Skeletal muscle tissue (tissue), 4 donors: ENCODE measurements around the gene TARS2. TPM values are rescaled to one million over a fixed set of nuclear protein-coding genes. Genes with fewer than 3 reads are reported as not detected.

Source experiments
- H3K27ac ChIP-seq: one replicate; pipeline ENCODE4 v1.7.0; 2013; ENCODE audit warnings: mild to moderate bottlenecking, low read depth, low read length, inconsistent platforms
- H3K27me3 ChIP-seq, 3 donors: one replicate each; pipeline ENCODE4 v1.7.0; 2013; ENCODE audit warnings: low read length in 3 of 3; ENCODE audit not compliant: control insufficient read depth in 3 of 3, insufficient read depth in 3 of 3
- H3K36me3 ChIP-seq, 3 donors: one replicate each; pipeline ENCODE4 v1.7.0; 2013; ENCODE audit warnings: low read length in 3 of 3; ENCODE audit not compliant: control insufficient read depth in 3 of 3, insufficient read depth in 3 of 3
- H3K4me1 ChIP-seq, 3 donors: one replicate each; pipeline ENCODE4 v1.7.0; 2013; ENCODE audit warnings: low read length in 3 of 3, mild to moderate bottlenecking in 3 of 3; ENCODE audit not compliant: control insufficient read depth in 3 of 3, insufficient read depth in 3 of 3
- H3K4me3 ChIP-seq, 3 donors: one replicate each; pipeline ENCODE4 v1.7.0; 2013; ENCODE audit warnings: low read length in 3 of 3
- H3K9ac ChIP-seq, 3 donors: one replicate each; pipeline ENCODE4 v1.7.0; 2013; ENCODE audit warnings: low read length in 3 of 3, mild to moderate bottlenecking in 3 of 3, moderate library complexity in 2 of 3, low read depth in 1 of 3
- H3K9me3 ChIP-seq, 3 donors: one replicate each; pipeline ENCODE4 v1.7.0; 2013; ENCODE audit warnings: low read length in 3 of 3; ENCODE audit not compliant: control insufficient read depth in 3 of 3
- total RNA-seq: library from RNA; depleted of rRNA; stranded (reverse); fragments of >200 nt; gene quantifications from one replicate; pipeline ENCODE4 v1.2.3, GENCODE V29; 2014
- donor health status: Osteomylitis.

Gene TARS2
- total RNA-seq, 1 donor from 2014 or later = 21.4 TPM

DNA sequence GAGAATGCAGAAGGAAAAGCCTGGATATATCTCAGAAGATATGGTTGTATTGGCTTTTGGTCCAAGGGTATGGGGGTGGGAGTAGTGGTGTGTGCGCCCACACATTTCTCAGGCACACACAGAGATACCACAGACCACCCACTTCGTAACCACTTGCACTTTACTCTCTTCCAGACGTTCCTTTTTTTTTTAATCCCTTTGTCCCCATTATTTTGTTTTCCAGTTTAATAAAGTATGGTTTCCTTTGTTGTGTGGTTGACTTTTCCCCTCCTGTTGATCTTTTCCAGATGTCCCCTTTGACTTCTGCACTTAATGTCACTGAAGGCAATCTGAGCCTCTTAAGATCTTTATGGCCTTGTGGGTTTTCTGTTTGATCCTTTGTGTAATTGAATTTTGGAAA is 10.5 kb upstream of the TARS2 start:
- H3K4me3 ChIP-seq = no peak overlapping the region
- no peak overlapping the region for H3K9ac ChIP-seq
- peaks cover 39 to 53% (median 43%) of the 10 kb centered on the region in 3 donors for H3K4me1 ChIP-seq
- H3K9me3 ChIP-seq = no peaks in the 10 kb centered on the region
- H3K36me3 ChIP-seq = peaks cover 9 to 12% (median 11%) of the 10 kb centered on the region in 3 donors
- peak overlapping the region; percentile 84 for H3K27ac ChIP-seq
- no peaks in the 10 kb centered on the region for H3K27me3 ChIP-seq

- Histone ChIP-seq H3K9me3 (no peaks in the 10 kb centered on the region), H3K27me3 (no peaks in the 10 kb centered on the region), H3K9ac (no peak overlapping the region), H3K4me1 (peaks cover 38 to 51% (median 43%) of the 10 kb centered on the region in 3 donors), H3K4me3 (peak overlapping the region in 1 of 3 donors; percentile 17), H3K27ac (peak overlapping the region; percentile 84), H3K36me3 (peaks cover 3 to 7% (median 5%) of the 10 kb centered on the region in 3 donors)
Measured at GRCh38 chr1:150477320-150477719, 9.9 kb upstream of the TARS2 start.

- Histone ChIP-seq H3K27ac (peak overlapping the region; percentile 84), H3K27me3 (no peaks in the 10 kb centered on the region), H3K36me3 (peaks cover 0 to 4% (median under 1%) of the 10 kb centered on the region in 3 donors), H3K4me1 (peaks cover 34 to 47% (median 40%) of the 10 kb centered on the region in 3 donors), H3K4me3 (no peak overlapping the region), H3K9ac (no peak overlapping the region), H3K9me3 (no peaks in the 10 kb centered on the region)
Measured at GRCh38 chr1:150477733-150478132, 9.5 kb upstream of the TARS2 start.

- H3K27ac ChIP-seq = no peak overlapping the region
- H3K9ac ChIP-seq = no peak overlapping the region
- no peaks in the 10 kb centered on the region for H3K36me3 ChIP-seq
- H3K4me3 ChIP-seq = no peak overlapping the region
- peaks cover 24 to 36% (median 30%) of the 10 kb centered on the region in 3 donors for H3K4me1 ChIP-seq
- H3K9me3 ChIP-seq = no peaks in the 10 kb centered on the region
- H3K27me3 ChIP-seq = no peaks in the 10 kb centered on the region
Measured at GRCh38 chr1:150479370-150479769, 7.8 kb upstream of the TARS2 start.

DNA sequence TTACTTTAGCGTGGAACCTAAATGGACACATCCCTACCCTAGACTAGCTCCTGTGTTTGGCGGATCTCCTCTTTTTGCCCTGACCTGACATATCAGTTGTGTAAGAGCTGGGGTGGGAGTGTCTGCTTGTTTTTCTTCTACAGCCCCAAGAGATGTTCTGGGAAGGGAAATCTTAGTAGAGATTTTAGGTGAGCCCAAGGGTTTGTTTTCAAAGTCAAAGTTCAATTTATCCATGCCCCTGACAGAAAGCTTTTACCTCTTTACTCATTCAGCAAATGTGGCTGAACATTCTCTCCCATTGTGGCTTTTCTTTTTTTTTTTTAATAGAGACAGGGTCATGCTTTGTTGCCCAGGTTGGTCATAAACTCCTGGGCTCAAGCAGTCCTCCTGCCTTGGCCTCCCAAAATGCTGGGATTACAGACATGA is 7.3 kb upstream of the TARS2 start:
- H3K9ac ChIP-seq = no peak overlapping the region
- H3K4me3 ChIP-seq = no peak overlapping the region
- no peaks in the 10 kb centered on the region for H3K9me3 ChIP-seq
- H3K27me3 ChIP-seq = no peaks in the 10 kb centered on the region
- no peaks in the 10 kb centered on the region for H3K36me3 ChIP-seq
- peaks cover 21 to 31% (median 24%) of the 10 kb centered on the region in 3 donors for H3K4me1 ChIP-seq
- no peak overlapping the region for H3K27ac ChIP-seq

DNA sequence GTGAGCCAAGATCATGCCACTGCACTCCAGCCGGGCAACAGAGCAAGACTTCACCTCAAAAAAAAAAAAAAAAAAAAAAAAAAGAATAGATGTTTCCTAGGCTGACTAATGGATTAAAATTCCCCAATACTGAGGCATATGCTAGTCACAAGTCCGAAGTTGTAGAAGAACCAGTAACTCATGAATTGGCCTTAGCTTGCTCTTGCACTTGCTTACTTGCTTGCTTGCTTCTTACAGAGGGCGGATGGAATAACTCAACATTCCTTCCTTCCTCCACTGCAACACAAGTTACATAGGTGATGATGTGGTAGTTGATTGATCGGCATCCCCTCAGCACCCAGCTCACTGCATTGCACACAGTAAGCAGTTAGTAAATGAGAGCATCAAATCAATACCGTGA is 2.8 kb upstream of the TARS2 start:
- peaks cover 6 to 13% (median 7%) of the 10 kb centered on the region in 3 donors for H3K4me1 ChIP-seq
- H3K9me3 ChIP-seq = no peaks in the 10 kb centered on the region
- no peak overlapping the region for H3K4me3 ChIP-seq
- no peak overlapping the region for H3K9ac ChIP-seq
- no peak overlapping the region for H3K27ac ChIP-seq
- H3K36me3 ChIP-seq = peaks cover 4 to 9% (median 7%) of the 10 kb centered on the region in 3 donors
- no peaks in the 10 kb centered on the region for H3K27me3 ChIP-seq

DNA sequence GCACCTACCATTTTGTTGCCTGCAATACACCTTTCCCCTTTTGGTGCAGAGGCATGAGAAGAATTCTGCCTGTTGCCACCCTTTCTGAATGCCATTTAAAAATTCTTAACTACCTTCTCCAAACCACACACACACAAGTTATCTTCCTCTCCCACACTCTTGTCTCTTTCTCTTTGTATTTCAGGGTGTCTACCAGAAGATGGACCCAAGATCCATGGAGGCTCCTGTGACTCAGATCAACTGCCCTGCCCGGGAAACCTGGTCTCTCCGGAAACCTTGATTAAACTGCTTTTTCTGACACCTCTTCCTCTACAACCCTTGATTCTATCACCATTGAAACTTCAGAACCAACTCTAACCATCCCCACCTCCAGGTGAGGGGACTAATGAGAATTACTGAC is 2.4 kb upstream of the TARS2 start:
- no peak overlapping the region for H3K4me3 ChIP-seq
- H3K36me3 ChIP-seq = peaks cover 5 to 12% (median 12%) of the 10 kb centered on the region in 3 donors
- peak overlapping the region in 1 of 3 donors; percentile 19 for H3K9ac ChIP-seq
- no peak overlapping the region for H3K27ac ChIP-seq
- no peaks in the 10 kb centered on the region for H3K9me3 ChIP-seq
- peaks cover 6 to 13% (median 7%) of the 10 kb centered on the region in 3 donors for H3K4me1 ChIP-seq
- no peaks in the 10 kb centered on the region for H3K27me3 ChIP-seq

DNA sequence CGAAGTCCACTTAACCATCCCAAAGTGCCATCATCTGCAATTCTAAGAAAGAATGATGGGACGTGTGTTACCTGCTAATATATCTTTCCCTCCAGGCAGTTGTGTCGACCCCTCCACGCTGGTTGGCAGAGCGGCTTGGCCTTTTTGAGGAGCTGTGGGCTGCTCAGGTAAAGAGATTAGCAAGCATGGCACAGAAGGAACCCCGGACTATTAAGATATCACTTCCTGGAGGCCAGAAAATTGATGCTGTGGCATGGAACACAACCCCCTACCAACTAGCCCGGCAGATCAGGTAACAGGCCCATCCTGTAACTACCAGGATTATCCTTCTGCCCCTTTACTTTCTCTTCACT is 520 bp downstream of the TARS2 start:
- peaks cover 6 to 13% (median 7%) of the 10 kb centered on the region in 3 donors for H3K4me1 ChIP-seq
- peak overlapping the region; percentile 88 to 96 (median 88) for H3K4me3 ChIP-seq
- H3K9me3 ChIP-seq = no peaks in the 10 kb centered on the region
- peak overlapping the region; percentile 61 for H3K27ac ChIP-seq
- peak overlapping the region; percentile 84 to 98 (median 94) for H3K9ac ChIP-seq
- peaks cover 16 to 34% (median 28%) of the 10 kb centered on the region in 3 donors for H3K36me3 ChIP-seq
- H3K27me3 ChIP-seq = no peaks in the 10 kb centered on the region

- H3K9ac ChIP-seq = no peak overlapping the region
- H3K9me3 ChIP-seq = no peaks in the 10 kb centered on the region
- H3K27ac ChIP-seq = no peak overlapping the region
- peaks cover under 1 to 7% (median 2%) of the 10 kb centered on the region in 3 donors for H3K4me1 ChIP-seq
- H3K4me3 ChIP-seq = no peak overlapping the region
- H3K27me3 ChIP-seq = no peaks in the 10 kb centered on the region
- H3K36me3 ChIP-seq = peaks cover 35 to 62% (median 49%) of the 10 kb centered on the region in 3 donors
Measured at GRCh38 chr1:150493175-150493574, 6.0 kb downstream of the TARS2 start.

DNA sequence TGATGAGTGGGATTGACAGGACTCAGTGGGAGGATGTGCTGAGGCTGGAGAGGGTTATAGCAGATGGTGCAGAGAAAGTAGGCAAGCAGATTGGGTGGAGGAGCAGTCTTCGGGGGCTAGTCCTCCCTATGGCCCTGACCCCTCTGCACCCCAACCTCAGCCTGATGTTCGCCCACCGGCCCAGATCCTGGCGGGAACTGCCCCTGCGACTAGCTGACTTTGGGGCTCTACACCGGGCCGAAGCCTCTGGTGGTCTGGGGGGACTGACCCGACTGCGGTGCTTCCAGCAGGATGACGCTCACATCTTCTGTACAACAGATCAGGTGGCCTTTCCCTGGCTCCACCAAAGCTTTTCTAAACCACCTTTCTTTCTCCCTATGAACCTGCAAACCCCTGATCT is 11.1 kb downstream of the TARS2 start:
- Histone ChIP-seq H3K36me3 (peaks cover 32 to 42% (median 41%) of the 10 kb centered on the region in 3 donors), H3K4me3 (no peak overlapping the region), H3K27me3 (no peaks in the 10 kb centered on the region), H3K27ac (no peak overlapping the region), H3K9ac (no peak overlapping the region), H3K4me1 (no peaks in the 10 kb centered on the region), H3K9me3 (no peaks in the 10 kb centered on the region)
